ENCODE data around the gene LRCOL1.

Gene LRCOL1

DNA sequence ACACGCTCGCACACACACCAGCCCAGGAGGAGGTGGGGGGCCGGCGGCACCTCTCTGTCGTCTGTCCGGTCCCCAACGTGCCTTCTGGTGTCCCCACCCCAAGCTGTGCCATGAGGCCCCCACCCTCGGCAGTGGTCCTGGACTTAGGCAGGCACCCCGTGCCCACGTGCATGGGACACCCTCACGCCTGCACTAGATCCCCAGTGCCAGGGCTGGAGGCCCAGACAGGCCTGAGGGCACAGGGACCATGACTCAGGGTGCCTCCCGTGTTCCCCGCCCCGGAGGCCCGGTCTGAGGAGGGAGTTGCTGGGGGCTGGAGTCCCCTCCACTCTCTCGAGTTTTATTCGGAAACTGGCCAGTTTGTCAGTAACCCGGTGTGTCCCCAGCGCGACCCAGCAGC lies 38.8 kb downstream of the LRCOL1 start:
- TF ChIP-seq, protein P1, sequence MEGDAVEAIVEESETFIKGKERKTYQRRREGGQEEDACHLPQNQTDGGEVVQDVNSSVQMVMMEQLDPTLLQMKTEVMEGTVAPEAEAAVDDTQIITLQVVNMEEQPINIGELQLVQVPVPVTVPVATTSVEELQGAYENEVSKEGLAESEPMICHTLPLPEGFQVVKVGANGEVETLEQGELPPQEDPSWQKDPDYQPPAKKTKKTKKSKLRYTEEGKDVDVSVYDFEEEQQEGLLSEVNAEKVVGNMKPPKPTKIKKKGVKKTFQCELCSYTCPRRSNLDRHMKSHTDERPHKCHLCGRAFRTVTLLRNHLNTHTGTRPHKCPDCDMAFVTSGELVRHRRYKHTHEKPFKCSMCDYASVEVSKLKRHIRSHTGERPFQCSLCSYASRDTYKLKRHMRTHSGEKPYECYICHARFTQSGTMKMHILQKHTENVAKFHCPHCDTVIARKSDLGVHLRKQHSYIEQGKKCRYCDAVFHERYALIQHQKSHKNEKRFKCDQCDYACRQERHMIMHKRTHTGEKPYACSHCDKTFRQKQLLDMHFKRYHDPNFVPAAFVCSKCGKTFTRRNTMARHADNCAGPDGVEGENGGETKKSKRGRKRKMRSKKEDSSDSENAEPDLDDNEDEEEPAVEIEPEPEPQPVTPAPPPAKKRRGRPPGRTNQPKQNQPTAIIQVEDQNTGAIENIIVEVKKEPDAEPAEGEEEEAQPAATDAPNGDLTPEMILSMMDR (IDR thresholded peaks at IDR 0.05; ENCODE audit: low read depth, low read length), result no peak

DNA sequence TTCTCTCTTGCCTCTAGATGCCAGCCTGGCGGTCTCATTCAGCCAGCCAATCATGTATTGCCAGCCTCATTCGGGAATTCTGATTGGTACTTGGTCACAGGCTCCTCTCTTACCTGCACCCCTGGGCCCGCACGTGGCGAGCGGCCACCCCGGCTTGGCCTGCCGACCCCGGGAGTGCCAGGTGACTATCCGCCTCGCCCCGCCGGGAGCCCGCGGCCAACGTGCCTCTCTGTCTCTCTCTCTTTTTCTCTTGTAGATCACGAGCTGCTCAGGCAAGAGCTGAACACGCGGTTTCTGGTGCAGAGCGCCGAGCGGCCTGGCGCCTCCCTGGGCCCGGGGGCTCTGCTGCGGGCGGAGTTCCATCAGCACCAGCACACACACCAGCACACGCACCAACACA lies 39.3 kb downstream of the LRCOL1 start:
- DNase-seq (ENCODE audit: low read depth in 2 of 2), result no peak
- TF ChIP-seq, protein P1 (IDR thresholded peaks at IDR 0.05; ENCODE audit: low read depth, low read length), result no peak
- H3K4me3 ChIP-seq (replicated peaks in 1 of 2; ENCODE audit: low read depth in 2 of 2, low read length in 2 of 2), result no peak overlapping the region

More for the DNA sequence above, 38.8 kb downstream of the LRCOL1 start:
- no peak overlapping the region for H3K4me3 ChIP-seq (replicated peaks in 1 of 2; ENCODE audit: low read depth in 2 of 2, low read length in 2 of 2)
- no peak for DNase-seq (ENCODE audit: low read depth in 2 of 2)

DNA sequence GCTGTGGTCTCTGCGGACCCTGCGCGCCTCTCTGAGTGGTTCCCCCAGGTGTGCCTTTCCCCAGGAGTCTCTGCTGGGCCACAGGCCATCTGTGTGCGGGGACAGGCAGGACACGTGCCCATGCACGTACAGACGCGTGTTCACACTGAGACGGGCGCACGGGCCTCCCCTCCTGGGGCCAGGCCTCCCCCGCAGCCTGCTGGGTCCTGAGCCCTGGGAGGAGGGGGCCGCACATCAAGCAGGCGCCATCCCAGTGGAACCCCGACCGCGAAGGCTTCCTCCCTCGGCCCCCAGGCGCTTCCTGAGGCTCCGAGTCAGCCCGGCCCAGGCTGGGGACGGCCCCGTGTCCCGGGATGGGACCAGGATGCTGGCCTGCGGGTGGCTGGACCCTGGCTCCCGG lies 39.7 kb downstream of the LRCOL1 start:
- TF ChIP-seq, protein P1 (IDR thresholded peaks at IDR 0.05; ENCODE audit: low read depth, low read length), result no peak

DNA sequence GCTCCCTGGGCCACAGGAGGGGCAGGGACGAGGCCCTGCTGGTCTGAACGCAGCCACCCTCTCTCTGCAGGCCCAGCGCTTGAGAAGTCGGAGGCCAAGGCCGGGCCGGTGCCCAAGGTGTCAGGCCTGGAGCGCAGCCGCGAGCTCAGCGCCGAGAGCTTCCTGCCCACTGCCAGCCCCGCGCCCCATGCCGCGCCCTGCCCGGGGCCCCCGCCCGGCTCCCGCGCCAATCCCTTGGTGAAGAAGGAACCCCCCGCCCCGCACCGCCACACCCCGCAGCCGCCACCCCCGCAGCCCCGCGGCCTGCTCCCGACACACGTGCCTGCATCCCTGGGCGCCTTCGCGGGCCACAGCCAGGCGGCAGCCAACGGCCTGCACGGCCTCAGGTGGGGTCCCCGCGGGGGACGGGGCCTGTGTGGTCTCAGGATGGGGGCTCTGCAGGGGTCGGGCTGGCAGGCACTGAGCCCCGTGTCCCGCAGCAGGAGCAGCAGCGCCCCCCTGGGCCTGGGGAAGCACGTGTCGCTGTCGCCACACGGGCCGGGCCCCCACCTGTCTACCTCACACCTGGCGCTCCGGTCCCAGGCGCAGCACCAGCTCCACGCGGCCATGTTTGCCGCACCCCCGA lies 40.4 kb downstream of the LRCOL1 start:
- no peak overlapping the region for H3K4me3 ChIP-seq (replicated peaks in 1 of 2; ENCODE audit: low read depth in 2 of 2, low read length in 2 of 2)
- TF ChIP-seq, protein P1 (IDR thresholded peaks at IDR 0.05; ENCODE audit: low read depth, low read length), result no peak
- no peak for DNase-seq (ENCODE audit: low read depth in 2 of 2)

More for the DNA sequence above, 39.7 kb downstream of the LRCOL1 start:
- no peak overlapping the region for H3K4me3 ChIP-seq (replicated peaks in 1 of 2; ENCODE audit: low read depth in 2 of 2, low read length in 2 of 2)
- no peak for DNase-seq (ENCODE audit: low read depth in 2 of 2)

DNA sequence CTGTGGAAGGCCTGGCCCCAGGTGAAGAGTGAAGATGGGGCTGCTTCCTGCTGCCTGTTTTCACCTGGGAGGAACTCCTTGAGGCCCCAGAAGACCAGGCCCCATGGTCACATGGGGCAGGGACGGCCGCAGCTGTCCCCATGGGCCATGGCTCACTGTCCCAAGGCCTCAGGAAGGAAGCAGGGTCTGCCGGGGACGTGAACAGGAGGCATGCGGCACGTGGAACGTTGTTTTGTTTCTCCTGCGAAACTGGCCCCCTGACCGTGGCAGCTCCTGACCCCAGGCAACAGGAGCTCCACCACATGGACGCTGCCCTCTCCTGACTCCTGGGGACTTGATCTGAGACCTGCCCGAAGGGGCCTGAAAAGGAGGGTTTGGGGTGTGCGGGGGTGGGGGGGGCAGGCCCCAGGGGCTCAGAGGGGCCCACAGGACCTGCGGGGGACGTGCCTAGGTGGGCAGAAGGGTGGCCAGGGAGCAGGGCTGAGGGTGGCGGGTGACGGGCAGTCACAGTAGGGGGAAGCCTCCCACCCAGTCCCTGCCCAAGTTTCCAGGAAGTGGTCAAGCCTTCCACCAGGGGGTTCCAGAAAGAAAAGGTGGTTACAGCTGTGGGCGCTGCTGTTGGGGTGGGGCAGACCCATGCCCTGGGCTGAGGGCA lies 41.4 kb downstream of the LRCOL1 start:
- H3K4me3 ChIP-seq (replicated peaks in 1 of 2; ENCODE audit: low read depth in 2 of 2, low read length in 2 of 2), result no peak overlapping the region
- DNase-seq (ENCODE audit: low read depth in 2 of 2), result no peak
- TF ChIP-seq, protein P1 (IDR thresholded peaks at IDR 0.05; ENCODE audit: low read depth, low read length), result no peak

DNA sequence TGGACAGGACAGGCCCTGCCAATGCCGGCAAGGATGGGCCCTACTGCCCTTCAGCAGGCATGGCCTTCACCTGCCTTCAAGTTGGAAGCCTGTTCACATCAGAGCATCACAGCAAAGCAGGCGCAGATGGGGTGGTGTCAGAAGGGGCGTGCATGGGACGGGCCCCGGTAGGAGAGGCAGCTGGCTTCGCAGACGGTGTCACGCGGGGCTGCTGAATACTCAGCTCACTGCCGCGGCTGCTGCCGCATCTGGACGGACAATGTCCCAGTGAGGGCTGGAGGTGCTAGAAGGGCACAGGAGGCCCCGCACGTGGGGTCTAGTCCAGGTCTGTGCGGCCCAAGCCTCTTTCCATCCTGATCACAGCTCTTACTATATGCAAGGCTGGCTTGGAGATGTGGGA lies 42.1 kb downstream of the LRCOL1 start:
- no peak overlapping the region for H3K4me3 ChIP-seq (replicated peaks in 1 of 2; ENCODE audit: low read depth in 2 of 2, low read length in 2 of 2)
- no peak for DNase-seq (ENCODE audit: low read depth in 2 of 2)
- TF ChIP-seq, protein P1 (IDR thresholded peaks at IDR 0.05; ENCODE audit: low read depth, low read length), result no peak

Data from cardiac fibroblast (primary cell).